Mesenchymal stem cell (in vitro differentiated cells and primary cell): Measurements from ENCODE around the gene RBMS3.

Experiments
- DNase-seq: peaks from one replicate; pipeline ENCODE4 v3.0.0-alpha.2; 2013
- H2AFZ ChIP-seq: one replicate; pipeline ENCODE4 v1.6.1; 2013; ENCODE audit warnings: low read depth, mild to moderate bottlenecking, control low read depth, inconsistent platforms, low read length, moderate library complexity
- H2AK5ac ChIP-seq: 2 replicates; pipeline ENCODE4 v1.6.1; 2013; ENCODE audit warnings: low read length, moderate library complexity, mild to moderate bottlenecking, inconsistent platforms; ENCODE audit not compliant: severe bottlenecking
- H2BK120ac ChIP-seq: one replicate; pipeline ENCODE4 v1.6.1; 2013; ENCODE audit warnings: low read depth, mild to moderate bottlenecking, inconsistent platforms, low read length, moderate library complexity
- H2BK12ac ChIP-seq, 2 experiments: one replicate each; pipeline ENCODE4 v1.6.1; 2013; ENCODE audit warnings: inconsistent platforms in 2 of 2, low read length in 2 of 2, mild to moderate bottlenecking in 2 of 2, moderate library complexity in 2 of 2, control low read depth in 1 of 2
- H2BK15ac ChIP-seq: one replicate; pipeline ENCODE4 v1.6.1; 2013; ENCODE audit warnings: mild to moderate bottlenecking, low read depth, inconsistent platforms; ENCODE audit not compliant: poor library complexity, severe bottlenecking
- H2BK5ac ChIP-seq: 2 replicates; pipeline ENCODE4 v1.6.1; 2013; ENCODE audit warnings: low read depth, mild to moderate bottlenecking, low read length, control low read depth, inconsistent platforms; ENCODE audit not compliant: poor library complexity, severe bottlenecking
- H3K14ac ChIP-seq, 2 experiments: one replicate each; pipeline ENCODE4 v1.6.1; 2013; ENCODE audit warnings: inconsistent platforms in 2 of 2, low read length in 2 of 2, control low read depth in 1 of 2, mild to moderate bottlenecking in 1 of 2, moderate library complexity in 1 of 2
- H3K18ac ChIP-seq, 2 experiments: one replicate each; pipeline ENCODE4 v1.6.1; 2013; ENCODE audit warnings: inconsistent platforms in 2 of 2, low read length in 2 of 2, control low read depth in 1 of 2, low read depth in 1 of 2, mild to moderate bottlenecking in 1 of 2
- H3K23ac ChIP-seq, 2 experiments: one replicate each; pipeline ENCODE4 v1.6.1; 2013; ENCODE audit warnings: inconsistent platforms in 2 of 2, low read length in 2 of 2, mild to moderate bottlenecking in 2 of 2, moderate library complexity in 2 of 2, control low read depth in 1 of 2
- H3K27ac ChIP-seq: 2 replicates; pipeline ENCODE4 v1.5.1; 2013; ENCODE audit warnings: mild to moderate bottlenecking, moderate library complexity, low read length, control low read depth, inconsistent platforms; ENCODE audit not compliant: poor library complexity, severe bottlenecking
- H3K27me3 ChIP-seq, 2 experiments: 2 replicates each; pipeline versions ENCODE4 v1.6.1 to v1.7.0; 2013; ENCODE audit warnings: low read length in 2 of 2, mild to moderate bottlenecking in 2 of 2, moderate library complexity in 2 of 2, control low read depth in 1 of 2, inconsistent platforms in 1 of 2; ENCODE audit not compliant: control insufficient read depth in 1 of 2, insufficient read depth in 1 of 2
- H3K36me3 ChIP-seq, 2 experiments: 2 replicates each; pipeline versions ENCODE4 v1.6.1 to v1.7.0; 2013; ENCODE audit warnings: low read length in 2 of 2, control low read depth in 1 of 2, inconsistent platforms in 1 of 2, low read depth in 1 of 2, mild to moderate bottlenecking in 1 of 2; ENCODE audit not compliant: insufficient read depth in 2 of 2, control insufficient read depth in 1 of 2
- H3K4ac ChIP-seq, 2 experiments: one replicate each; pipeline ENCODE4 v1.6.1; 2013; ENCODE audit warnings: inconsistent platforms in 2 of 2, low read length in 2 of 2, mild to moderate bottlenecking in 2 of 2, moderate library complexity in 2 of 2, control low read depth in 1 of 2, low read depth in 1 of 2
- H3K4me1 ChIP-seq: 2 replicates; pipeline ENCODE4 v1.6.1; 2013; ENCODE audit warnings: low read depth, low read length, control low read depth; ENCODE audit not compliant: control insufficient read depth, insufficient read depth
- H3K4me2 ChIP-seq: 2 replicates; pipeline ENCODE4 v1.6.1; 2013; ENCODE audit warnings: low read length, mild to moderate bottlenecking, inconsistent platforms; ENCODE audit not compliant: poor library complexity, severe bottlenecking
- H3K4me3 ChIP-seq, 2 experiments: 2 replicates each; pipeline versions ENCODE4 v1.5.1 to v1.7.0; 2013; ENCODE audit warnings: low read length in 2 of 2, mild to moderate bottlenecking in 2 of 2, control low read depth in 1 of 2, low read depth in 1 of 2; ENCODE audit not compliant: insufficient read depth in 1 of 2
- H3K79me1 ChIP-seq: replicated peaks from 2 replicates; pipeline ENCODE4 v1.6.1; 2013; ENCODE audit warnings: mild to moderate bottlenecking, control low read depth, low read length, inconsistent platforms; ENCODE audit not compliant: poor library complexity, severe bottlenecking
- H3K9ac ChIP-seq: 2 replicates; pipeline ENCODE4 v1.7.0; 2013; ENCODE audit warnings: mild to moderate bottlenecking, low read length, moderate library complexity
- H3K9me3 ChIP-seq: 2 replicates; pipeline ENCODE4 v1.7.0; 2013; ENCODE audit warnings: mild to moderate bottlenecking, low read length; ENCODE audit not compliant: control insufficient read depth
- H4K8ac ChIP-seq: one replicate; pipeline ENCODE4 v1.6.1; 2013; ENCODE audit warnings: inconsistent platforms, mild to moderate bottlenecking, low read length, moderate library complexity
- H4K91ac ChIP-seq: one replicate; pipeline ENCODE4 v1.6.1; 2013; ENCODE audit warnings: mild to moderate bottlenecking, low read length, inconsistent platforms
- WGBS: methylation state at CpG from one replicate; pipeline ENCODE4 v1.1.7; 2013; ENCODE audit warnings: mixed read lengths; 5-methylcytosine and 5-hydroxymethylcytosine counted together

Gene RBMS3

GRCh38 chr3:29936766-29937165 is 655.9 kb downstream of the RBMS3 start:
- H2AK5ac ChIP-seq: no peak overlapping the region
- no peak for DNase-seq
- peaks cover 0 to 9% of the 10 kb centered on the region in 2 experiments for H3K36me3 ChIP-seq
- H3K4me1 ChIP-seq: no peaks in the 10 kb centered on the region
- H3K9me3 ChIP-seq: no peaks in the 10 kb centered on the region
- no peak overlapping the region for H2BK12ac ChIP-seq
- no peaks in the 10 kb centered on the region for H3K27me3 ChIP-seq
- H2BK5ac ChIP-seq: no peak overlapping the region
- H3K4ac ChIP-seq: no peak overlapping the region
- no peak overlapping the region for H2BK15ac ChIP-seq
- H3K4me2 ChIP-seq: no peak overlapping the region
- no peak overlapping the region for H3K23ac ChIP-seq
- H3K9ac ChIP-seq: no peak overlapping the region
- no peak overlapping the region for H3K14ac ChIP-seq
- H3K27ac ChIP-seq: no peak overlapping the region
- H4K91ac ChIP-seq: no peak overlapping the region
- H2BK120ac ChIP-seq: no peak overlapping the region
- 100% methylated on average over 1 of the region's 2 CpGs for WGBS
- H3K4me3 ChIP-seq: no peak overlapping the region
- H3K18ac ChIP-seq: no peak overlapping the region
- H3K79me1 ChIP-seq: peaks cover 6% of the 10 kb centered on the region
- H4K8ac ChIP-seq: no peak overlapping the region
- no peak overlapping the region for H2AFZ ChIP-seq

GRCh38 chr3:29937185-29937584 is 656.3 kb downstream of the RBMS3 start:
- Histone ChIP-seq H3K36me3 (peaks cover 0 to 9% of the 10 kb centered on the region in 2 experiments), H2BK12ac (no peak overlapping the region), H2BK15ac (no peak overlapping the region), H3K79me1 (peaks cover 6% of the 10 kb centered on the region), H2BK120ac (no peak overlapping the region), H3K27ac (no peak overlapping the region), H3K4ac (no peak overlapping the region), H3K4me2 (no peak overlapping the region), H3K18ac (no peak overlapping the region), H3K9ac (no peak overlapping the region), H4K8ac (no peak overlapping the region), H3K9me3 (no peaks in the 10 kb centered on the region), H2AFZ (no peak overlapping the region), H3K4me1 (no peaks in the 10 kb centered on the region), H4K91ac (no peak overlapping the region), H3K27me3 (no peaks in the 10 kb centered on the region), H3K4me3 (no peak overlapping the region), H3K23ac (no peak overlapping the region), H2BK5ac (no peak overlapping the region), H2AK5ac (no peak overlapping the region), H3K14ac (no peak overlapping the region)
- peak; percentile 35 for DNase-seq

- Histone ChIP-seq H2AK5ac (no peak overlapping the region), H3K4me1 (no peaks in the 10 kb centered on the region), H3K18ac (no peak overlapping the region), H3K9ac (no peak overlapping the region), H3K36me3 (peaks cover 0 to 9% of the 10 kb centered on the region in 2 experiments), H3K27ac (no peak overlapping the region), H4K91ac (no peak overlapping the region), H3K14ac (no peak overlapping the region), H3K9me3 (no peaks in the 10 kb centered on the region), H3K23ac (no peak overlapping the region), H2AFZ (no peak overlapping the region), H3K4me3 (no peak overlapping the region), H4K8ac (no peak overlapping the region), H3K4me2 (no peak overlapping the region), H2BK12ac (no peak overlapping the region), H3K79me1 (peaks cover 7% of the 10 kb centered on the region), H2BK5ac (no peak overlapping the region), H3K27me3 (no peaks in the 10 kb centered on the region), H2BK15ac (no peak overlapping the region), H3K4ac (no peak overlapping the region), H2BK120ac (no peak overlapping the region)
- 57% methylated on average over 1 of the region's 1 CpG for WGBS
- DNase-seq: peak; percentile 43
Measured at GRCh38 chr3:29940759-29941323, 660.0 kb downstream of the RBMS3 start.

- Histone ChIP-seq H3K4me2 (no peak overlapping the region), H2BK120ac (no peak overlapping the region), H3K4me1 (no peaks in the 10 kb centered on the region), H2AK5ac (no peak overlapping the region), H2AFZ (no peak overlapping the region), H4K8ac (no peak overlapping the region), H3K4me3 (no peak overlapping the region), H3K14ac (no peak overlapping the region), H3K9ac (no peak overlapping the region), H2BK12ac (no peak overlapping the region), H3K79me1 (peaks cover 7% of the 10 kb centered on the region), H4K91ac (no peak overlapping the region), H2BK5ac (no peak overlapping the region), H3K27ac (no peak overlapping the region), H3K36me3 (peaks cover 0 to 4% of the 10 kb centered on the region in 2 experiments), H3K9me3 (no peaks in the 10 kb centered on the region), H3K4ac (no peak overlapping the region), H3K27me3 (no peaks in the 10 kb centered on the region), H2BK15ac (no peak overlapping the region), H3K23ac (no peak overlapping the region), H3K18ac (peak overlapping the region in 1 of 2 experiments; percentile 2)
- DNase-seq: no peak
- WGBS: 100% methylated on average over 1 of the region's 1 CpG
Measured at GRCh38 chr3:29942297-29942696, 661.4 kb downstream of the RBMS3 start.
